K562 (cell line): ENCODE results near the gene ITPR1. TPM values are rescaled to one million over a fixed set of nuclear protein-coding genes. Genes with fewer than 3 reads are reported as not detected.
A peak's percentile ranks its signal among the peaks of the same experiment; 100 is the strongest.

ENCODE experiments used
- MECOM ChIP-seq: fragments of 250-450 bp; sonication (Bioruptor Pico); IDR thresholded peaks from 2 replicates; pipeline ENCODE4 v1.8.0; 2022; ENCODE audit warnings: inconsistent platforms
- MTA1 ChIP-seq: fragments of 450-650 bp; IDR thresholded peaks from 2 replicates; pipeline ENCODE4 v1.6.1; 2017; ENCODE audit warnings: borderline replicate concordance
- ZNF318 ChIP-seq, 2 experiments: fragments of 450-650 bp; IDR thresholded peaks; 2 replicates each; pipeline ENCODE4 v1.6.1; 2016; ENCODE audit warnings: mild to moderate bottlenecking in 2 of 2, borderline replicate concordance in 1 of 2, low read depth in 1 of 2, moderate library complexity in 1 of 2
- polyA plus RNA-seq, 8 experiments: library from polyadenylated mRNA; depleted of rRNA in 4 of 8; stranded (reverse) in 5 of 8; unstranded in 3 of 8; fragments of >200 nt; fragmentation: Nextera tagmentation in 2 of 8; fragmentation: Illumina TruSeq in 1 of 8; extraction: Ambion mirVana in 2 of 8; extraction: Trizol in 1 of 8; gene quantifications; 2 replicates each; pipeline versions ENCODE4 v1.2.1 to v1.2.3, GENCODE V29; 2011 to 2014; ENCODE audit warnings: inconsistent platforms in 1 of 8, missing spikeins in 1 of 8
- total RNA-seq, 7 experiments: library from RNA; depleted of rRNA in 6 of 7; stranded (reverse); fragments of >200 nt in 6 of 7; fragmentation: Illumina TruSeq in 2 of 7; extraction: Trizol in 2 of 7; gene quantifications; 2 replicates each; pipeline versions ENCODE4 v1.2.1 to v1.2.3, GENCODE V29; 2011 to 2021; ENCODE audit warnings: low replicate concordance in 1 of 7
- TF ChIP-seq, protein P1 (sequence below): fragments of 450-650 bp; IDR thresholded peaks from 2 replicates; pipeline ENCODE4 v1.6.1; 2016; ENCODE audit warnings: mild to moderate bottlenecking, moderate library complexity
- TF ChIP-seq, protein P2 (sequence below): fragments of 250-450 bp; sonication (Bioruptor Pico); IDR thresholded peaks from 2 replicates; pipeline ENCODE4 v1.8.0; 2021; ENCODE audit warnings: borderline replicate concordance, mild to moderate bottlenecking, moderate library complexity; ENCODE audit not compliant: poor library complexity, severe bottlenecking

Gene ITPR1
- total and polyA plus RNA-seq, 9 of the 15 experiments (the other 6 are each of a cell fraction or from before 2014, with no cell fraction given): 22.4 to 40.0 (median 27.4) TPM

- TF ChIP-seq, protein P1, sequence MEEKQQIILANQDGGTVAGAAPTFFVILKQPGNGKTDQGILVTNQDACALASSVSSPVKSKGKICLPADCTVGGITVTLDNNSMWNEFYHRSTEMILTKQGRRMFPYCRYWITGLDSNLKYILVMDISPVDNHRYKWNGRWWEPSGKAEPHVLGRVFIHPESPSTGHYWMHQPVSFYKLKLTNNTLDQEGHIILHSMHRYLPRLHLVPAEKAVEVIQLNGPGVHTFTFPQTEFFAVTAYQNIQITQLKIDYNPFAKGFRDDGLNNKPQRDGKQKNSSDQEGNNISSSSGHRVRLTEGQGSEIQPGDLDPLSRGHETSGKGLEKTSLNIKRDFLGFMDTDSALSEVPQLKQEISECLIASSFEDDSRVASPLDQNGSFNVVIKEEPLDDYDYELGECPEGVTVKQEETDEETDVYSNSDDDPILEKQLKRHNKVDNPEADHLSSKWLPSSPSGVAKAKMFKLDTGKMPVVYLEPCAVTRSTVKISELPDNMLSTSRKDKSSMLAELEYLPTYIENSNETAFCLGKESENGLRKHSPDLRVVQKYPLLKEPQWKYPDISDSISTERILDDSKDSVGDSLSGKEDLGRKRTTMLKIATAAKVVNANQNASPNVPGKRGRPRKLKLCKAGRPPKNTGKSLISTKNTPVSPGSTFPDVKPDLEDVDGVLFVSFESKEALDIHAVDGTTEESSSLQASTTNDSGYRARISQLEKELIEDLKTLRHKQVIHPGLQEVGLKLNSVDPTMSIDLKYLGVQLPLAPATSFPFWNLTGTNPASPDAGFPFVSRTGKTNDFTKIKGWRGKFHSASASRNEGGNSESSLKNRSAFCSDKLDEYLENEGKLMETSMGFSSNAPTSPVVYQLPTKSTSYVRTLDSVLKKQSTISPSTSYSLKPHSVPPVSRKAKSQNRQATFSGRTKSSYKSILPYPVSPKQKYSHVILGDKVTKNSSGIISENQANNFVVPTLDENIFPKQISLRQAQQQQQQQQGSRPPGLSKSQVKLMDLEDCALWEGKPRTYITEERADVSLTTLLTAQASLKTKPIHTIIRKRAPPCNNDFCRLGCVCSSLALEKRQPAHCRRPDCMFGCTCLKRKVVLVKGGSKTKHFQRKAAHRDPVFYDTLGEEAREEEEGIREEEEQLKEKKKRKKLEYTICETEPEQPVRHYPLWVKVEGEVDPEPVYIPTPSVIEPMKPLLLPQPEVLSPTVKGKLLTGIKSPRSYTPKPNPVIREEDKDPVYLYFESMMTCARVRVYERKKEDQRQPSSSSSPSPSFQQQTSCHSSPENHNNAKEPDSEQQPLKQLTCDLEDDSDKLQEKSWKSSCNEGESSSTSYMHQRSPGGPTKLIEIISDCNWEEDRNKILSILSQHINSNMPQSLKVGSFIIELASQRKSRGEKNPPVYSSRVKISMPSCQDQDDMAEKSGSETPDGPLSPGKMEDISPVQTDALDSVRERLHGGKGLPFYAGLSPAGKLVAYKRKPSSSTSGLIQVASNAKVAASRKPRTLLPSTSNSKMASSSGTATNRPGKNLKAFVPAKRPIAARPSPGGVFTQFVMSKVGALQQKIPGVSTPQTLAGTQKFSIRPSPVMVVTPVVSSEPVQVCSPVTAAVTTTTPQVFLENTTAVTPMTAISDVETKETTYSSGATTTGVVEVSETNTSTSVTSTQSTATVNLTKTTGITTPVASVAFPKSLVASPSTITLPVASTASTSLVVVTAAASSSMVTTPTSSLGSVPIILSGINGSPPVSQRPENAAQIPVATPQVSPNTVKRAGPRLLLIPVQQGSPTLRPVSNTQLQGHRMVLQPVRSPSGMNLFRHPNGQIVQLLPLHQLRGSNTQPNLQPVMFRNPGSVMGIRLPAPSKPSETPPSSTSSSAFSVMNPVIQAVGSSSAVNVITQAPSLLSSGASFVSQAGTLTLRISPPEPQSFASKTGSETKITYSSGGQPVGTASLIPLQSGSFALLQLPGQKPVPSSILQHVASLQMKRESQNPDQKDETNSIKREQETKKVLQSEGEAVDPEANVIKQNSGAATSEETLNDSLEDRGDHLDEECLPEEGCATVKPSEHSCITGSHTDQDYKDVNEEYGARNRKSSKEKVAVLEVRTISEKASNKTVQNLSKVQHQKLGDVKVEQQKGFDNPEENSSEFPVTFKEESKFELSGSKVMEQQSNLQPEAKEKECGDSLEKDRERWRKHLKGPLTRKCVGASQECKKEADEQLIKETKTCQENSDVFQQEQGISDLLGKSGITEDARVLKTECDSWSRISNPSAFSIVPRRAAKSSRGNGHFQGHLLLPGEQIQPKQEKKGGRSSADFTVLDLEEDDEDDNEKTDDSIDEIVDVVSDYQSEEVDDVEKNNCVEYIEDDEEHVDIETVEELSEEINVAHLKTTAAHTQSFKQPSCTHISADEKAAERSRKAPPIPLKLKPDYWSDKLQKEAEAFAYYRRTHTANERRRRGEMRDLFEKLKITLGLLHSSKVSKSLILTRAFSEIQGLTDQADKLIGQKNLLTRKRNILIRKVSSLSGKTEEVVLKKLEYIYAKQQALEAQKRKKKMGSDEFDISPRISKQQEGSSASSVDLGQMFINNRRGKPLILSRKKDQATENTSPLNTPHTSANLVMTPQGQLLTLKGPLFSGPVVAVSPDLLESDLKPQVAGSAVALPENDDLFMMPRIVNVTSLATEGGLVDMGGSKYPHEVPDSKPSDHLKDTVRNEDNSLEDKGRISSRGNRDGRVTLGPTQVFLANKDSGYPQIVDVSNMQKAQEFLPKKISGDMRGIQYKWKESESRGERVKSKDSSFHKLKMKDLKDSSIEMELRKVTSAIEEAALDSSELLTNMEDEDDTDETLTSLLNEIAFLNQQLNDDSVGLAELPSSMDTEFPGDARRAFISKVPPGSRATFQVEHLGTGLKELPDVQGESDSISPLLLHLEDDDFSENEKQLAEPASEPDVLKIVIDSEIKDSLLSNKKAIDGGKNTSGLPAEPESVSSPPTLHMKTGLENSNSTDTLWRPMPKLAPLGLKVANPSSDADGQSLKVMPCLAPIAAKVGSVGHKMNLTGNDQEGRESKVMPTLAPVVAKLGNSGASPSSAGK: peak; percentile 14; the same call in 1 of the 2 replicates
- 0 out of 4 replicates have a peak, but pooled peaks of 1 of the 2 experiments have one; percentile 45 for TF ChIP-seq ZNF318 (IDR thresholded peaks at IDR 0.05; ENCODE audit: borderline replicate concordance in 1 of 2, low read depth in 1 of 2)
- TF ChIP-seq, protein P2, sequence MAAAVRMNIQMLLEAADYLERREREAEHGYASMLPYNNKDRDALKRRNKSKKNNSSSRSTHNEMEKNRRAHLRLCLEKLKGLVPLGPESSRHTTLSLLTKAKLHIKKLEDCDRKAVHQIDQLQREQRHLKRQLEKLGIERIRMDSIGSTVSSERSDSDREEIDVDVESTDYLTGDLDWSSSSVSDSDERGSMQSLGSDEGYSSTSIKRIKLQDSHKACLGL (CRISPR knock-in tag): peak; percentile 10
- peak; percentile 46; the same call in 1 of the 2 replicates for TF ChIP-seq MTA1
- peak; percentile 51 for TF ChIP-seq MECOM (CRISPR knock-in tag)
Measured at GRCh38 chr3:4825436-4826236, 332.5 kb downstream of the ITPR1 start (continued).
